Measurements from ENCODE around the gene CISD2.
"Not testable (repeated sequence)": the region's sequence is repeated elsewhere in the genome, so short reads cannot be mapped to it uniquely, and the experiment has no call there.

The CISD2 gene, protein sequence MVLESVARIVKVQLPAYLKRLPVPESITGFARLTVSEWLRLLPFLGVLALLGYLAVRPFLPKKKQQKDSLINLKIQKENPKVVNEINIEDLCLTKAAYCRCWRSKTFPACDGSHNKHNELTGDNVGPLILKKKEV

DNA sequence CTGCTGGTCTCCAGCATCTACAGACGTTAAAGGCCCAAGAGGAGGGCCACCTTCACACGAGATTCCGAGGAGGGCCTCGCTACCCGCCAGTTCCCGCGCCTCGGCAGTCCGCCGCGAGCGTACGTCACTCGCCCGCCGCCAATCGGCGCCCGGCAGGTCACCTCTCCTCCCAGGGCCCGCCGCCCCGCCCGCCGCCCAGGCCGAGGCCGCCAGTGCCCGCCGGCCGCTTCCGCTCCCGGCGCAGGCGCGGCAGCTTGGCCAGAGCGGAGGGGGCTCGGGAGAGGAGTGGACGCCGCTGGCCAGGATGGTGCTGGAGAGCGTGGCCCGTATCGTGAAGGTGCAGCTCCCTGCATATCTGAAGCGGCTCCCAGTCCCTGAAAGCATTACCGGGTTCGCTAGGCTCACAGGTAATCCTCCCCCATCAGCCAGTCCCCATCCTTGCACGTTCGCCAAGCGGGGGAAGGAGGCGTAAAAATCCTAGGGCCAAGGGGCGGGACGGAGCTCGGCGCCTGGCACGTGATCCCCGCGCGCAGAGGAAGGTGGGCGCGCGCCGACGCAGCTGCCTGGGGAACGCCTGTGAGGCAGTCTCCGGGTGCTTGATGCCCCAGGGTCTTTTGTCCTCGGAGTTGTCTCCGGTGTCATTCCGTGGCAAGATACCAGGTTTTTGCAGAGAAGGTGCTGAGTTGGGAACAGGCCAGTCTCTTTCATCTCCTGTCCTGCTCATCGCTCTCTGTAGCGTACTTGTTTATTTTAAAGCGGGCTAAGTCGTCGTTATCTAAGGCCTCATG lies at the start of gene CISD2:
Gene CISD2, plus strand, starts transcription at position 212 of the 788 bp plus-strand sequence. Its CDS starts 93 bp downstream, at position 305.
- peak; percentile 83 to 89 (median 87) for DNase-seq (ENCODE audit: low read depth in 2 of 3, low spot score in 1 of 3)

- DNase-seq (ENCODE audit: low read depth in 2 of 3, low spot score in 1 of 3), result not testable (repeated sequence)
These were observed 49.7 kb upstream of the CISD2 start for GRCh38 chr4:102819100-102819499.

GRCh38 chr4:102819588-102820365 lies 49.0 kb upstream of the CISD2 start:
- DNase-seq (ENCODE audit: low read depth in 2 of 3, low spot score in 1 of 3), result no peak

GRCh38 chr4:102823464-102823863 lies 45.3 kb upstream of the CISD2 start:
- DNase-seq (ENCODE audit: low read depth in 2 of 3, low spot score in 1 of 3), result no peak

GRCh38 chr4:102823897-102824296 lies 44.9 kb upstream of the CISD2 start:
- DNase-seq (ENCODE audit: low read depth in 2 of 3, low spot score in 1 of 3), result no peak

DNA sequence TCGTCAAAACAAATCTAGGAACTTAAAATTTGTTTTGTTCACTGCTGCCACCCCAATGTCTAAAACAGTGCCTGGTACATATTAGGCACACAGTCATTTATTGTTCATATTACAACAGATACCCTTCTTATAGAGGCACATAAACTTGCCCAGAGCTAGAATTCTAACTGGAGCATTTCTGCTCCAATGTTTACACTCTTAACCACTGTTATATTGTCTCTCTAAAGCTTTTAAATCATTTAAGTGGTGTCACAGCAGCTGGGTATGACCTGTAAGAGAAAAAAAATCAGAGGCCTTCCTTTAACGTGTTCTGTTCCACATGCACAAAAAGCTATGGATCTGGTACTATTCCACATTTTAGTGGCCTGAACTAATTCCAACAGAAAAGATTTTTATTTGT lies 44.4 kb upstream of the CISD2 start:
- DNase-seq (ENCODE audit: low read depth in 2 of 3, low spot score in 1 of 3), result no peak

GRCh38 chr4:102825261-102826091 lies 43.3 kb upstream of the CISD2 start:
- DNase-seq (ENCODE audit: low read depth in 2 of 3, low spot score in 1 of 3), result peak; percentile 19 to 40 (median 24)

DNA sequence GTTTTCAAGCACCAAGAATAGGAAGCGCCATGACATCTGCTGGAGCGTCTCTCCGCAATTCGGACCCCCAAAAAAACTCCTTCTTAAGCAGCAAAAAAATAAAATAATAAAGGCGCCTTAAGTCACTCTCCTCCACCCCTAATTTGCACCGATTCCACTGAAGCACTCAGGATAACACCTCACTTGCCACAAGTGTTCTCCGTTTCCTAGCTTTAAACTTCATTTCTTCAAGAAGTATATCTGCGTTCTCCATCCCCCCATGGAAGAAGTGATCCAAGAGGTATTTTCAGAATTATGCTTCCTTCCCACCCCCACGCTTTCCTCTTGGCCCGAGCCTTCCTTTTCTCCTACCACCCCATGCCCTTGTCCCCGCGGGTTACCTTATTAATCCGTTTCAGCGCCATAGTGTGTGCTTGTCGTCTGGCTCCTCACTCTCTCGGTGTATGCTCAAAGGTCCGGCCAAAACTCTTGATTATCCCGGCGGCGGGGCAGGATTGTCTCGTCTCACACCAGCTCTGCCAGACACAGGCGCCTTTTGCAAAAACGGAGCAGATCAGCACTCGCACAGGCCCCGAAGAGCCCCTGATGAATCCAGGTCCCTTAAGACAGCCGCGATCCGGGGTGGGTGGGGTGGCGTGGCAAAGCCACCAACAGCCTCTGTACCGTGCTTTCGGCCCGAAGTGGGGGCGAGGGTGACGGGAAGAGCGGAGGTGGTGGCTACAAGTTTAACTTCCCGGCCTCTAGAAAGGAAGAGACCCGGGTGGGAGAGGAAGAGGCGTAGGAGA lies 42.5 kb upstream of the CISD2 start:
- no peak for DNase-seq (ENCODE audit: low read depth in 2 of 3, low spot score in 1 of 3)

DNA sequence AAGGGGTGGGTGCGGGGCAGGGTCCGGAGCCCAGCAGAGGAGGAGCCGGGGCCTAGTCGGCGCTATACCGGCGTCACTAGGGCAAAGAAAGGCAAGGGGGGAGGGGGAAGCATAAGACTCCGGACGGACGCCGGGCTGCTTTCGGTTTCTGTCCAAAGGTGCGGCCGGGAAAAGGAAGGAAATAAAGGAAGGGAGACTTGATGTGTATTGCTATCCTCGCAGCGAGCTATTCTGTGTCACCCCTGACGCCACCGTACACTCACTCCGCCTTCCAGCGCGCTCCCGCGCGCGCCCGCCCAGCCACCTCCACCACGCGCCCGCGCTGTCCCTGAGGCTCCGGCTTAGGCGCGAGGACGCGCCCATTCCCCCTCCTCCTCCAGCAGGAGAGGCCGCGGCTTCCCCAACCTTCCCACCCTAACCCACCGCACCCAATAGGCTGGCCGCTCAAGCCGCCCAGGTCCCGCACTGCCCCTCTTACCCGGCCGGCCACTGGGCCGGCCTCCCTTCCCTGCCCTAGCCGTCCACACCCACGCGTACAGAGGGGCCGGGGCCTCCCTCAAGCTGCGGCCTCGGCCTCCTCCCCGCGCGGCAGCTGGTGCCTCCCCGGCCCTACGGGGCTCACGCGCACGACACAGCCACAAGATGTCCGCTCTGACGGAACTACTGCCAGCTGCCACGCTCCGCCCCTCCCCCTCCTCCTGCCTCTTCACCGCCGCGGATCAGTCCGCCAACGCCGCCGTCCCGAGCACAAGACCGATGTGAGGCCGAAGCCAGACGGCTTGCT lies 41.7 kb upstream of the CISD2 start, which contains the start of gene UBE2D3:
Gene UBE2D3, minus strand, starts transcription at position 662 of the 784 bp plus-strand sequence. CDS start 1,043 bp downstream, outside the sequence.
- peak; percentile 94 to 95 (median 94) for DNase-seq (ENCODE audit: low read depth in 2 of 3, low spot score in 1 of 3)

GRCh38 chr4:102827674-102828496 lies 40.9 kb upstream of the CISD2 start:
- DNase-seq (ENCODE audit: low read depth in 2 of 3, low spot score in 1 of 3), result peak; percentile 97 to 98 (median 98)

- no peak for DNase-seq (ENCODE audit: low read depth in 2 of 3, low spot score in 1 of 3)
These were observed 40.3 kb upstream of the CISD2 start for GRCh38 chr4:102828497-102828808.

- DNase-seq (ENCODE audit: low read depth in 2 of 3, low spot score in 1 of 3), result no peak
These were observed 39.0 kb upstream of the CISD2 start for GRCh38 chr4:102829803-102830202.

- no peak for DNase-seq (ENCODE audit: low read depth in 2 of 3, low spot score in 1 of 3)
These were observed 36.7 kb upstream of the CISD2 start for GRCh38 chr4:102832105-102832504.

GRCh38 chr4:102832667-102833066 lies 36.1 kb upstream of the CISD2 start:
- no peak for DNase-seq (ENCODE audit: low read depth in 2 of 3, low spot score in 1 of 3)

DNA sequence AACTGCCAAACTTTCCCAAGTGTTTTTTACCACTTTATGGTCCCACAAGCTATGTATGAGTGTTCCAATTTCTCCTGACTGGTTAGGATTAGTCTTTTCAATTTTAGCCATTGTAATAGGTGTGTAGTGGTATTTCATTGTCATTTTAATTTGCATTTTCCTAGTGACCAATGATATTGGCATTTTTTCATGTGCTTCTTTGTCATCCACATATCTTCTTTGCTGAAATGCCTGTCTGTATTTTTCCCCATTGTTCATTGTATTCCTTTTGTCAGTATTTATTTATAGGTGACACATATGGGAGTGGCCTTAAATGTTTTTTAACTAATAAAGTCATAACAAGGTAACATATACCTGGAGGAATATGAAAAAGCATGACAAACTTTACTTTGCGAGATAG lies 32.2 kb upstream of the CISD2 start:
- no peak for DNase-seq (ENCODE audit: low read depth in 2 of 3, low spot score in 1 of 3)

DNA sequence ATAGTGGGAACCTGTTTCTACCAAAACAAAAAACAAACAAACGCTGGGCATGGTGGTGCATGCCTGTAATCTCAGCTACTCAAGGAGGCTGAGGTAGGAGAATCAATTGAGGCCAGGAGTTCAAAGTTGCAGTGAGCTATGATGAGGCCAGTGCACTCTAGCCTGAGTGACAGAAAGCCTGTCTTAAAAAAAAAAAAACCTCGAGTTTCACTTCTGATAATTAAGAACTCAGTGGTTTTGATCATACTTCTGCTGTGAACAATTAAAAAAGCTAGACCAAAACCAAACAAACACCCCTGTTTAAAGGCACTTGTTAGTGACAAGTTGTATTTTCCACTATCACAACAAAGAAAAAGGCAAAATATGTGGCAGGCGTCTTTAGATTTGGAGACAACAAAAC lies 26.4 kb upstream of the CISD2 start:
- no peak for DNase-seq (ENCODE audit: low read depth in 2 of 3, low spot score in 1 of 3)

- no peak for DNase-seq (ENCODE audit: low read depth in 2 of 3, low spot score in 1 of 3)
These were observed 25.5 kb upstream of the CISD2 start for GRCh38 chr4:102843273-102843672.

DNA sequence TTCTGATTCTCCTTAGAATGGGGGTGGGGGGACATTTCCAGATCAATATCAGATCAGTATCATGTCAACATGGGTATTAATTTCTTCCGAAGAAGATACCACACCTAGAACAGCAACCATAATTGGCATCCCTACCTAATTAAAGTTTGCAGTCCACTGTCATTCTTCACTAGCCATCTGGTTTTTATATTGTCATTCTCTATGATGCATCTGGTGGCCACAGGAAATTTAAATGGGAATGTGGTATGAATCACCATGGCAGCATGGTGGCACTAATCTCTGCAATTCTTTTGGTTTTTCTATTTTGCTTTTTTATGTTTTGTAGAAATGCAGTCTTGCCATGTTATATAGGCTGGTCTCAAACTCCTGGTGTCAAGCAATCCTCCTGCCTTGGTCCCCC lies 24.9 kb upstream of the CISD2 start:
- DNase-seq (ENCODE audit: low read depth in 2 of 3, low spot score in 1 of 3), result no peak

GRCh38 chr4:102847687-102848086 lies 21.1 kb upstream of the CISD2 start:
- no peak for DNase-seq (ENCODE audit: low read depth in 2 of 3, low spot score in 1 of 3)

Measured in stimulated activated CD4-positive, alpha-beta T cell treated with anti-CD3 and anti-CD28 coated beads, Interleukin-12 subunit alpha, Interleukin-12 subunit beta, amount 100 ng/mL, for 48 hours (primary cell).